ENCODE data around the gene USP15. TPM values are rescaled to one million over a fixed set of nuclear protein-coding genes. Genes with fewer than 3 reads are reported as not detected.
A peak's percentile ranks its signal among the peaks of the same experiment; 100 is the strongest.

Gene USP15
- total RNA-seq, 3 donors from 2014 or later (not counting 1 experiment from before 2014, with no cell fraction given), result 188 to 251 (median 197) TPM

GRCh38 chr12:62267480-62267879 lies 7.3 kb downstream of the USP15 start:
- TF ChIP-seq, protein P1, sequence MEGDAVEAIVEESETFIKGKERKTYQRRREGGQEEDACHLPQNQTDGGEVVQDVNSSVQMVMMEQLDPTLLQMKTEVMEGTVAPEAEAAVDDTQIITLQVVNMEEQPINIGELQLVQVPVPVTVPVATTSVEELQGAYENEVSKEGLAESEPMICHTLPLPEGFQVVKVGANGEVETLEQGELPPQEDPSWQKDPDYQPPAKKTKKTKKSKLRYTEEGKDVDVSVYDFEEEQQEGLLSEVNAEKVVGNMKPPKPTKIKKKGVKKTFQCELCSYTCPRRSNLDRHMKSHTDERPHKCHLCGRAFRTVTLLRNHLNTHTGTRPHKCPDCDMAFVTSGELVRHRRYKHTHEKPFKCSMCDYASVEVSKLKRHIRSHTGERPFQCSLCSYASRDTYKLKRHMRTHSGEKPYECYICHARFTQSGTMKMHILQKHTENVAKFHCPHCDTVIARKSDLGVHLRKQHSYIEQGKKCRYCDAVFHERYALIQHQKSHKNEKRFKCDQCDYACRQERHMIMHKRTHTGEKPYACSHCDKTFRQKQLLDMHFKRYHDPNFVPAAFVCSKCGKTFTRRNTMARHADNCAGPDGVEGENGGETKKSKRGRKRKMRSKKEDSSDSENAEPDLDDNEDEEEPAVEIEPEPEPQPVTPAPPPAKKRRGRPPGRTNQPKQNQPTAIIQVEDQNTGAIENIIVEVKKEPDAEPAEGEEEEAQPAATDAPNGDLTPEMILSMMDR (IDR thresholded peaks at IDR 0.05), result no peak
- Histone ChIP-seq H3K36me3 (ENCODE audit: control insufficient read depth, insufficient read depth, low read length) (no peaks in the 10 kb centered on the region), H3K9me3 (ENCODE audit: control insufficient read depth, insufficient read depth, low read length) (no peaks in the 10 kb centered on the region), H3K4me1 (ENCODE audit: control insufficient read depth, insufficient read depth, low read length) (peaks cover 13% of the 10 kb centered on the region), H3K27ac (ENCODE audit: low read length) (no peak overlapping the region), H3K4me3 (ENCODE audit: low read length) (no peak overlapping the region), H3K27me3 (ENCODE audit: control insufficient read depth, insufficient read depth, low read length) (no peaks in the 10 kb centered on the region)
- DNase-seq (no peak), ATAC-seq (no peak)
- Mint-ChIP-seq H3K36me3 (no peaks in the 10 kb centered on the region), H3K27ac (peak overlapping the region; percentile 47 to 78), H3K27me3 (ENCODE audit: low read depth in 2 of 2) (no peaks in the 10 kb centered on the region), H3K4me1 (peaks cover 82 to 87% of the 10 kb centered on the region in 2 donors), H3K4me3 (peak overlapping the region; percentile 5), H3K9me3 (no peaks in the 10 kb centered on the region)
- intact Hi-C loops (cut with micrococcal nuclease), result no loop called here
- 17% methylated on average over 1 of the region's 1 CpG for WGBS (ENCODE audit: insufficient coverage)

DNA sequence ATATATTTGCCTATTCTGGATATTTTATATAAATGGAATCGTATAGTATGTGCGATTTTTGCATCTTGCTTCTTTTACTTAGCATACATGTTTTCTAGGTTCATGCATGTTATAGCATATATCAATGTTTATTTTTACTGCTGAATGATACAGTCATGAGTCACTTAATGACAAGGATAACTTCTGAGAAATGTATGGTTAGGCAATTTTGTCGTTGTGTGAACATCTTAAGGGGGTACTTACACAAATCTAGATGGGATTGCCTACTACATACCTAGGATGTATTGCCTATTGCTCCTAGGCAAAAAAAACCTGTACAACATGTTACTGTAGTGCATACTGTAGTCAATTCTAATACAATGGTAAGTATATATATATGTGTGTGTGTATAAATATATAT lies 8.8 kb downstream of the USP15 start:
- H3K4me1 Mint-ChIP-seq, result peaks cover 82 to 87% of the 10 kb centered on the region in 2 donors
- peaks cover 11% of the 10 kb centered on the region for H3K4me1 ChIP-seq (ENCODE audit: control insufficient read depth, insufficient read depth, low read length)
- H3K9me3 ChIP-seq (ENCODE audit: control insufficient read depth, insufficient read depth, low read length), result no peaks in the 10 kb centered on the region
- H3K4me3 ChIP-seq (ENCODE audit: low read length), result no peak overlapping the region
- TF ChIP-seq, protein P1 (IDR thresholded peaks at IDR 0.05), result no peak
- H3K36me3 Mint-ChIP-seq, result no peaks in the 10 kb centered on the region
- no CpG with 5 or more reads among the region's 3 CpGs for WGBS (ENCODE audit: insufficient coverage)
- no peaks in the 10 kb centered on the region for H3K27me3 Mint-ChIP-seq (ENCODE audit: low read depth in 2 of 2)
- intact Hi-C loops (cut with micrococcal nuclease), result no loop called here
- peak in 1 of 3 donors; percentile 32 for ATAC-seq
- H3K36me3 ChIP-seq (ENCODE audit: control insufficient read depth, insufficient read depth, low read length), result no peaks in the 10 kb centered on the region
- no peak for DNase-seq
- H3K27ac Mint-ChIP-seq, result peak overlapping the region; percentile 47 to 77
- no peaks in the 10 kb centered on the region for H3K9me3 Mint-ChIP-seq
- H3K27me3 ChIP-seq (ENCODE audit: control insufficient read depth, insufficient read depth, low read length), result no peaks in the 10 kb centered on the region
- no peak overlapping the region for H3K27ac ChIP-seq (ENCODE audit: low read length)
- peak overlapping the region; percentile 53 for H3K4me3 Mint-ChIP-seq

DNA sequence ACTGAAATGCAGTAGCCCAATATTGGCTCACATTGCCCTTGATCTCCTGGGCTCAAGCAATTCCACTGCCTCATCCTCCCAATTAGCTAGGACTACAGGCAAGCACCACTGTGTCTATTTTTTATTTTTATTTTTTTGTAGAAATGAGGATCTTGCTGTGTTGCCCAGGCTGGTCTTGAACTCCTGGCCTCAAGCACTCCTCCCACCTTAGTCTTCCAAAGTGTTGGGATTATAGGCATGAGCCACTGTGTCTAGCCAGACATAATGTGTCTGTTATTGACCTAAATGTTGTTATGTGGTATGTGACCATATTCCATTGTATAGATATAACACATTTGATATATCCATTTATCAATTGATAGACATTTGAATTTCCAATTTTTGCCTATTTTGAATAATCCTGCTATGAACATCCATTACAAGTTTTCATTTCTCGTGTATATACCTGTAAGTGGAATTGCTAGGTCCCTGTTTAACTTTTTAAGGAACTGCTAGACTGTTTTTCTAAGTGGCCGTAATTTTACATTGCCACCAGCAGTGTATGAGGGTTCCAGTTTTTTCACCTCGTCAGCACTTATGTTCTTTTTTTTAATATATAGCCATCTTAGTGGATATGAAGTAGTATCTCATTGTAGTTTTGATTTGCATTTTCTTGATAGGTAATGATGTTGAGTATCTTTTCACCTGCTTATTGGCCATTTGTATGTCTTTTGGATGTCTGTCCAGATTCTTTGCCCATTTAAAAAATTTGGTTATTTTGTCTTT lies 9.4 kb downstream of the USP15 start:
- intact Hi-C loops (cut with micrococcal nuclease), result no loop called here
- DNase-seq (no peak), ATAC-seq (peak in 1 of 3 donors; percentile 21)
- Histone ChIP-seq H3K27me3 (ENCODE audit: control insufficient read depth, insufficient read depth, low read length) (no peaks in the 10 kb centered on the region), H3K36me3 (ENCODE audit: control insufficient read depth, insufficient read depth, low read length) (no peaks in the 10 kb centered on the region), H3K27ac (ENCODE audit: low read length) (no peak overlapping the region), H3K9me3 (ENCODE audit: control insufficient read depth, insufficient read depth, low read length) (no peaks in the 10 kb centered on the region), H3K4me1 (ENCODE audit: control insufficient read depth, insufficient read depth, low read length) (peaks cover 10% of the 10 kb centered on the region), H3K4me3 (ENCODE audit: low read length) (no peak overlapping the region)
- Mint-ChIP-seq H3K9me3 (no peaks in the 10 kb centered on the region), H3K4me3 (no peak overlapping the region), H3K4me1 (peaks cover 82 to 87% of the 10 kb centered on the region in 2 donors), H3K27me3 (ENCODE audit: low read depth in 2 of 2) (no peaks in the 10 kb centered on the region), H3K27ac (peak overlapping the region in 1 of 2 donors; percentile 65), H3K36me3 (no peaks in the 10 kb centered on the region)
- TF ChIP-seq, protein P1 (IDR thresholded peaks at IDR 0.05), result no peak
- WGBS (ENCODE audit: insufficient coverage), result 90% methylated on average over 2 of the region's 3 CpGs
